ENCODE data around the gene PLPP4. TPM values are rescaled to one million over a fixed set of nuclear protein-coding genes. Genes with fewer than 3 reads are reported as not detected.

Gene PLPP4
- total RNA-seq, 1 donor from 2014 or later: 2.0 TPM

DNA sequence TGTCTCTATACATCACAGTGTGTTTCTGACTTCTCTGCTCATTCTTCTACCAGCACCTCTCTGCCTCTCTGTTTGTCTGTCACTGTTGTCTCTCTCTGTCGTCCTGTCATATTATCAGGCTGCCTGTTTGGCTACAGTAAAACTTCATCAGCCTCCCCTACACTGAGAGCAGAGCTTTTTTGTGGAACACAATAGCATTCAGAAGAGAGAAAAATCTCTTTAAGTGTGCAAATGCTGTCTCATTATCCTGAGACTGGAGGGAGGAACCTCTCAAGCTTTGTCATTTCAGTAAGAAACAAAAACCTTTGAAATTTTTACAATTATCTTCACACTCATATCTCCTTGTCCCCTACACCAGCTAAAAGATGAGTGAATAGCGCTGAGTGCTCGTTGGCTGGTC lies 148.4 kb downstream of the PLPP4 start:
- no peak for DNase-seq (ENCODE audit: extremely low spot score, unreplicated experiment)
- Mint-ChIP-seq H3K36me3 (ENCODE audit: unreplicated experiment) (no peaks in the 10 kb centered on the region), H3K27ac (ENCODE audit: unreplicated experiment) (no peak overlapping the region), H3K4me1 (ENCODE audit: unreplicated experiment) (peaks cover 1% of the 10 kb centered on the region), H3K9me3 (ENCODE audit: unreplicated experiment) (no peaks in the 10 kb centered on the region), H3K4me3 (ENCODE audit: unreplicated experiment) (no peak overlapping the region), H3K27me3 (ENCODE audit: unreplicated experiment) (no peaks in the 10 kb centered on the region)
- TF ChIP-seq, protein P1, sequence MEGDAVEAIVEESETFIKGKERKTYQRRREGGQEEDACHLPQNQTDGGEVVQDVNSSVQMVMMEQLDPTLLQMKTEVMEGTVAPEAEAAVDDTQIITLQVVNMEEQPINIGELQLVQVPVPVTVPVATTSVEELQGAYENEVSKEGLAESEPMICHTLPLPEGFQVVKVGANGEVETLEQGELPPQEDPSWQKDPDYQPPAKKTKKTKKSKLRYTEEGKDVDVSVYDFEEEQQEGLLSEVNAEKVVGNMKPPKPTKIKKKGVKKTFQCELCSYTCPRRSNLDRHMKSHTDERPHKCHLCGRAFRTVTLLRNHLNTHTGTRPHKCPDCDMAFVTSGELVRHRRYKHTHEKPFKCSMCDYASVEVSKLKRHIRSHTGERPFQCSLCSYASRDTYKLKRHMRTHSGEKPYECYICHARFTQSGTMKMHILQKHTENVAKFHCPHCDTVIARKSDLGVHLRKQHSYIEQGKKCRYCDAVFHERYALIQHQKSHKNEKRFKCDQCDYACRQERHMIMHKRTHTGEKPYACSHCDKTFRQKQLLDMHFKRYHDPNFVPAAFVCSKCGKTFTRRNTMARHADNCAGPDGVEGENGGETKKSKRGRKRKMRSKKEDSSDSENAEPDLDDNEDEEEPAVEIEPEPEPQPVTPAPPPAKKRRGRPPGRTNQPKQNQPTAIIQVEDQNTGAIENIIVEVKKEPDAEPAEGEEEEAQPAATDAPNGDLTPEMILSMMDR (IDR thresholded peaks at IDR 0.05): no peak

DNA sequence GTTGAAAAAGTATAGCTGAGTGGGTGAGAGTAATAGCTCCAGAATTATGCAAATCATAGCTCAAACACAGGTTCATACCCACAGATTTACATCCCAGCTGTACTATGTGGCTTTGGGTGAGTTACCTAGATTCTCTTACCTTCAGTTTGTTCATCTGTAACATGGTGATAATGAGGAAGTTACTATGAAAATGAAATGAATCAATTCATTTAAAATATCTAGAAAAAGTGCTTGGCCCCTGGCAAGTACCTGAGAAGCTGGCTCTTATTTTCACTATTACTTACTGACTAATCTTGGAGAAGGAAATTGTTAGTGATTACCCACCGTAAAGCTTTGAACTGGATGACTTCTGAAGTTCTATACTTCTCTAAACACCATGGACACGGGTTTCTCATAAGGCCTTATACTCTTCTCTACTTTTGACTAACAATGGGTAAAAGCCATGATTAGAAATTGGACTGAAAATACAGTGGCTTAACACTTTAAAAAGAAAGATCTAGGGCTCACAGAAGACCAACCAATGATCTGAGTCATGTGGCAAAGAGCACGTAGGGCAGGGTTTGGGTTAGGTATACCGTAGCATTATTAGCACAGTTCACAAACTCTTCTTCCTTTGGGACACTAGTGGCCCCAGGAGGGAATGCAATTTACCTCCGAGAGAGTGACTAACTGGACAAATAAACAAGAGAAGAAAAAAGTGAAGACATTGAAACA lies 149.2 kb downstream of the PLPP4 start:
- no peak for DNase-seq (ENCODE audit: extremely low spot score, unreplicated experiment)
- H3K27me3 Mint-ChIP-seq (ENCODE audit: unreplicated experiment): no peaks in the 10 kb centered on the region
- H3K9me3 Mint-ChIP-seq (ENCODE audit: unreplicated experiment): no peaks in the 10 kb centered on the region
- H3K27ac Mint-ChIP-seq (ENCODE audit: unreplicated experiment): no peak overlapping the region
- H3K4me3 Mint-ChIP-seq (ENCODE audit: unreplicated experiment): no peak overlapping the region
- no peaks in the 10 kb centered on the region for H3K36me3 Mint-ChIP-seq (ENCODE audit: unreplicated experiment)
- TF ChIP-seq, protein P1 (IDR thresholded peaks at IDR 0.05): no peak
- peaks cover 1% of the 10 kb centered on the region for H3K4me1 Mint-ChIP-seq (ENCODE audit: unreplicated experiment)

DNA sequence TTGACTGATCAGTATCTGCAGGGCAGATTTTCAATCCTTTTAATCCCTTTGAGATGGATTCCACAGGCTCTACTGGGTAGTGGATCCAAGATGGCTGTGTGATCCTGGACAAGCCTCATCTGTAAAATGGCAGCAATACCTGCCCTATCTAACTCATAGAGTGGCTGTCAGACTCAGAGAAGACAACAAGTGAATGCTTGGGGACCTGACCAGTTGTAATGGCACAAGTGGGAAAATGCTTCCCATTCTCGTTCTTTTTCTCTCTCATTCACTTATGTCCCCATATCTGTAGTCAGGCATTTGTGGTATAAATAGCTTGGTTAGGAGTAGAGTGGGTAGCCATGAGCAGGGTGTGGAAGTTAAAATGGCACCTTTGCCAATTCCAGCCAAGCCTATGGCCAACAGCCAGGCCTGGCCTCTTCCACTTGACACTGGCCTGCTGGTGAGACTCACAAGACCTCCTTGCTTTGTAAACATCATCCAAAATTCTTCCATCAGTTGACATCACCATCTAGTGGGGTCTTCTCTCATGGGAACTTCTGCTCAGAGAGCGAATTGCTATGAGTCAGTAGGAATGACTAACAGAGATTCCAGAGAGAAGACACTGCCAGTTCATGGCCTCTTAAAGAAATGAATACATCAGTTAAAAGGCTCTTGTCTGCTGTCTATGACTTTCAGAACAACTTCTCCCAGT lies 150.1 kb downstream of the PLPP4 start:
- Mint-ChIP-seq H3K4me1 (ENCODE audit: unreplicated experiment) (peaks cover 1% of the 10 kb centered on the region), H3K27me3 (ENCODE audit: unreplicated experiment) (no peaks in the 10 kb centered on the region), H3K4me3 (ENCODE audit: unreplicated experiment) (no peak overlapping the region), H3K27ac (ENCODE audit: unreplicated experiment) (peak overlapping the region; percentile 6), H3K9me3 (ENCODE audit: unreplicated experiment) (no peaks in the 10 kb centered on the region), H3K36me3 (ENCODE audit: unreplicated experiment) (no peaks in the 10 kb centered on the region)
- TF ChIP-seq, protein P1 (IDR thresholded peaks at IDR 0.05): no peak
- DNase-seq (ENCODE audit: extremely low spot score, unreplicated experiment): no peak

DNA sequence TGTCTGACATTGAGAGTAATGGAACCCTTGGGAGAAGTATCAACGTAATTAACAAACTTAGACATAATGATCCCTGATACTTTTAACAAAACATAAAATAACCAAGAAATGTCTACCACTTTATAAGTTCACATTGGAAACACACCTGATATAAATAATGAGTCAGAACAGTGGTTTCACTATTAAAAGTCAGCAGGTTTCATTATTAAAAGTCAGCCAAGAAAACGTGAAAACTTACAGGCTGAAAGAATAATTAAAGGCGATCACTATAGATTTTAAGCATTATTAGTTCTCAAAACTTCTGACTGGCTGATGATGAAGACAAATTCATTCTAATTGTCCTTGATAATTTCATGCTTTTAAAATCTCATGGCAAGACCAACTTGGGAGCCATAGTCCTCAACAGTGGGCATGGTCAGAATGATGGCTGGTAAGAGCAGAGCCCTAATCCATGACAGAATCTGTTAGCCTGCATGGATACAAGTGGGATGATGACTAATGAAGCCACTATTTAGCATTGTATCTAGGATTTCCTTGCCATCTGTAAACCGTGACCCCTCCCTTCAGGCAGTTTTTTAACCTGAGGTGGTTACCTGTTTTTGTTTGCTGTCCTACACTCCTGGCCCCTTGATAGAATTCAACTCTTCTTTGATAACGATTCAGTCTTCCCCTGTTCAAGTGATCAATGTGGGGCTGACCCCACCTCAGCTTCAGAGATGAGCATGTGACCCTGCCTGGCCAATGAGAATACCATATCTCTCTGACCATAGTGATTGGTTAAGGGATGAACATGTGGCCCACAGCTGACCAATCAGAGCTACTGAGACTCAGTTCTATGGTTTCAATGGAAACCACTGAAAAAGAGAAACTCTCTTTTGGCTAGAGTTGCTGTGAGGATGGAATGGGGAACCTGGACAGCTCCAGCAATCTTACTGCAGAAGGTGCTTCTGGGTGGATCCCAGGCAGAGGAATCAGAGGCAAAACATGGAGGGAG lies 151.0 kb downstream of the PLPP4 start:
- Mint-ChIP-seq H3K27me3 (ENCODE audit: unreplicated experiment) (no peaks in the 10 kb centered on the region), H3K4me1 (ENCODE audit: unreplicated experiment) (peaks cover 1% of the 10 kb centered on the region), H3K36me3 (ENCODE audit: unreplicated experiment) (no peaks in the 10 kb centered on the region), H3K27ac (ENCODE audit: unreplicated experiment) (no peak overlapping the region), H3K4me3 (ENCODE audit: unreplicated experiment) (no peak overlapping the region), H3K9me3 (ENCODE audit: unreplicated experiment) (no peaks in the 10 kb centered on the region)
- TF ChIP-seq, protein P1 (IDR thresholded peaks at IDR 0.05): no peak
- DNase-seq (ENCODE audit: extremely low spot score, unreplicated experiment): no peak

Data from osteocyte (in vitro differentiated cells).